Tibial artery (tissue), 4 donors: ENCODE results near the gene HERC3.

ENCODE experiments used
- DNase-seq, 2 donors: peaks; one replicate each; pipeline ENCODE4 v3.0.0-alpha.2; 2019
- H3K27ac ChIP-seq, 2 donors: fragments of 200-600 bp; sonication (generic) in 1 of 2; 1 replicate in 1 of 2; 2 replicates in 1 of 2; pipeline ENCODE4 v1.5.1; 2018 to 2019; ENCODE audit warnings: mild to moderate bottlenecking in 1 of 2
- H3K27me3 ChIP-seq, 2 donors: fragments of 200-600 bp; sonication (generic) in 1 of 2; one replicate each; pipeline versions ENCODE4 v1.5.1 to v1.6.0; 2016 to 2019
- H3K36me3 ChIP-seq, 3 donors: fragments of 200-600 bp; sonication (generic) in 2 of 3; one replicate each; pipeline ENCODE4 v1.5.1; 2016 to 2019; ENCODE audit warnings: mild to moderate bottlenecking in 2 of 3
- H3K4me1 ChIP-seq, 4 donors: fragments of 200-600 bp; sonication (generic) in 2 of 4; 1 replicate in 3 of 4; 2 replicates in 1 of 4; pipeline ENCODE4 v1.5.1; 2016 to 2019
- H3K4me3 ChIP-seq, 2 donors: fragments of 200-600 bp; sonication (generic) in 1 of 2; 1 replicate in 1 of 2; 2 replicates in 1 of 2; pipeline ENCODE4 v1.5.1; 2018 to 2019; ENCODE audit warnings: mild to moderate bottlenecking in 2 of 2
- H3K9me3 ChIP-seq, 3 donors: fragments of 200-600 bp; sonication (generic) in 1 of 3; one replicate each; pipeline ENCODE4 v1.5.1; 2016 to 2019
- CTCF ChIP-seq, 2 experiments: fragments of 200-600 bp in 1 of 2; fragments of 450-650 bp in 1 of 2; IDR thresholded peaks; one replicate each; pipeline ENCODE4 v1.5.1; 2017 to 2019; ENCODE audit warnings: antibody characterized with exemption in 2 of 2, mild to moderate bottlenecking in 1 of 2, moderate library complexity in 1 of 2
- intact Hi-C: fragments of 100-400 bp; cut with DNase I; formaldehyde crosslinking; loops from one replicate; pipeline ENCODE4 v1.15.0; 2023; ENCODE audit warnings: low total_unique reads

HERC3 gene

GRCh38 chr4:88629826-88630225 lies 37.5 kb downstream of the HERC3 start:
- H3K27me3 ChIP-seq = no peaks in the 10 kb centered on the region
- TF ChIP-seq CTCF (IDR thresholded peaks at IDR 0.05) = no peak
- peaks cover 0 to 25% (median 2%) of the 10 kb centered on the region in 4 donors for H3K4me1 ChIP-seq
- intact Hi-C loops = no loop called here
- no peaks in the 10 kb centered on the region for H3K9me3 ChIP-seq
- DNase-seq = no peak
- H3K27ac ChIP-seq = no peak overlapping the region
- no peak overlapping the region for H3K4me3 ChIP-seq
- H3K36me3 ChIP-seq = no peaks in the 10 kb centered on the region

- H3K4me1 ChIP-seq = peaks cover 0 to 25% (median 2%) of the 10 kb centered on the region in 4 donors
- H3K9me3 ChIP-seq = no peaks in the 10 kb centered on the region
- no peaks in the 10 kb centered on the region for H3K27me3 ChIP-seq
- no peak overlapping the region for H3K4me3 ChIP-seq
- intact Hi-C loops = no loop called here
- no peak for DNase-seq
- TF ChIP-seq CTCF (IDR thresholded peaks at IDR 0.05) = no peak
- H3K27ac ChIP-seq = no peak overlapping the region
- no peaks in the 10 kb centered on the region for H3K36me3 ChIP-seq
Measured at GRCh38 chr4:88630756-88631155, 38.5 kb downstream of the HERC3 start.

- H3K36me3 ChIP-seq = no peaks in the 10 kb centered on the region
Measured at GRCh38 chr4:88643932-88644331, 51.7 kb downstream of the HERC3 start.

GRCh38 chr4:88645994-88646393 lies 53.7 kb downstream of the HERC3 start:
- H3K9me3 ChIP-seq = peaks cover 0 to 4% (median 3%) of the 10 kb centered on the region in 3 donors
- H3K36me3 ChIP-seq = no peaks in the 10 kb centered on the region
- no peak overlapping the region for H3K27ac ChIP-seq
- peaks cover 0 to 25% (median 4%) of the 10 kb centered on the region in 4 donors for H3K4me1 ChIP-seq
- intact Hi-C loops = no loop called here
- no peaks in the 10 kb centered on the region for H3K27me3 ChIP-seq
- H3K4me3 ChIP-seq = no peak overlapping the region
- no peak for DNase-seq
- no peak for TF ChIP-seq CTCF (IDR thresholded peaks at IDR 0.05)

More at GRCh38 chr4:88643932-88644331, 51.7 kb downstream of the HERC3 start:
- Histone ChIP-seq H3K27me3 (no peaks in the 10 kb centered on the region), H3K9me3 (peaks cover 0 to 4% (median 3%) of the 10 kb centered on the region in 3 donors), H3K4me3 (no peak overlapping the region), H3K4me1 (peaks cover 0 to 7% (median 0%) of the 10 kb centered on the region in 4 donors), H3K27ac (no peak overlapping the region)
- intact Hi-C loops = no loop called here
- DNase-seq = no peak
- TF ChIP-seq CTCF (IDR thresholded peaks at IDR 0.05) = no peak

GRCh38 chr4:88646528-88647280 lies 54.4 kb downstream of the HERC3 start:
- no peak overlapping the region for H3K4me3 ChIP-seq
- H3K36me3 ChIP-seq = no peaks in the 10 kb centered on the region
- intact Hi-C loops = no loop called here
- H3K9me3 ChIP-seq = peaks cover 0 to 4% (median 3%) of the 10 kb centered on the region in 3 donors
- TF ChIP-seq CTCF (IDR thresholded peaks at IDR 0.05) = no peak
- no peak overlapping the region for H3K27ac ChIP-seq
- H3K4me1 ChIP-seq = peaks cover 0 to 25% (median 4%) of the 10 kb centered on the region in 4 donors
- H3K27me3 ChIP-seq = no peaks in the 10 kb centered on the region
- no peak for DNase-seq
